H9 (cell line): ENCODE measurements around the gene C9. TPM values are rescaled to one million over a fixed set of nuclear protein-coding genes. Genes with fewer than 3 reads are reported as not detected.

Experiments
- DNase-seq: peaks from one replicate; pipeline ENCODE4 v3.0.0-alpha.2; 2017
- H2AFZ ChIP-seq: one replicate; pipeline ENCODE4 v1.6.1; 2013; ENCODE audit warnings: mild to moderate bottlenecking, low read length, control low read depth, moderate library complexity
- H2AK5ac ChIP-seq: 2 replicates; pipeline ENCODE4 v1.6.1; 2013; ENCODE audit warnings: low read length, control low read depth, mixed read lengths; ENCODE audit not compliant: insufficient read length
- H2BK120ac ChIP-seq: one replicate; pipeline ENCODE4 v1.6.1; 2013; ENCODE audit warnings: low read depth, mild to moderate bottlenecking, low read length, control low read depth, inconsistent platforms; ENCODE audit not compliant: poor library complexity, severe bottlenecking
- H2BK12ac ChIP-seq: 2 replicates; pipeline ENCODE4 v1.6.1; 2013; ENCODE audit warnings: low read length, control low read depth, mixed read lengths, low read depth; ENCODE audit not compliant: insufficient read length
- H2BK15ac ChIP-seq: 2 replicates; pipeline ENCODE4 v1.6.1; 2013; ENCODE audit warnings: low read depth, low read length, control low read depth
- H2BK20ac ChIP-seq: one replicate; pipeline ENCODE4 v1.6.1; 2013; ENCODE audit warnings: low read depth, mild to moderate bottlenecking, low read length, control low read depth, inconsistent platforms; ENCODE audit not compliant: poor library complexity, severe bottlenecking
- H2BK5ac ChIP-seq: 2 replicates; pipeline ENCODE4 v1.6.1; 2013; ENCODE audit warnings: low read length, control low read depth, mixed read lengths; ENCODE audit not compliant: insufficient read length
- H3K14ac ChIP-seq: 2 replicates; pipeline ENCODE4 v1.6.1; 2013; ENCODE audit warnings: low read length, control low read depth; ENCODE audit not compliant: insufficient read depth
- H3K18ac ChIP-seq: 2 replicates; pipeline ENCODE4 v1.6.1; 2013; ENCODE audit warnings: low read depth, mild to moderate bottlenecking, mixed read lengths, low read length, control low read depth; ENCODE audit not compliant: insufficient read length
- H3K23ac ChIP-seq: 2 replicates; pipeline ENCODE4 v1.6.1; 2013; ENCODE audit warnings: low read length, control low read depth, mixed read lengths, low read depth; ENCODE audit not compliant: insufficient read length
- H3K23me2 ChIP-seq: 2 replicates; pipeline ENCODE4 v1.6.1; 2013; ENCODE audit warnings: low read depth, mild to moderate bottlenecking, mixed read lengths, low read length, control low read depth; ENCODE audit not compliant: insufficient read length, poor library complexity, severe bottlenecking
- H3K27ac ChIP-seq: 2 replicates; pipeline ENCODE4 v1.5.1; 2013; ENCODE audit warnings: low read length, control low read depth, mixed read lengths, low read depth; ENCODE audit not compliant: insufficient read length
- H3K27me3 ChIP-seq: 2 replicates; pipeline ENCODE4 v1.6.1; 2013; ENCODE audit warnings: low read length, control low read depth, inconsistent platforms; ENCODE audit not compliant: insufficient read depth
- H3K4ac ChIP-seq: 2 replicates; pipeline ENCODE4 v1.6.1; 2013; ENCODE audit warnings: low read depth, mild to moderate bottlenecking, control low read depth, inconsistent platforms, low read length, moderate library complexity
- H3K4me1 ChIP-seq: 2 replicates; pipeline ENCODE4 v1.6.1; 2013; ENCODE audit warnings: low read length, control low read depth, inconsistent platforms; ENCODE audit not compliant: insufficient read depth
- H3K4me2 ChIP-seq: 2 replicates; pipeline ENCODE4 v1.6.1; 2013; ENCODE audit warnings: low read length, control low read depth, mixed read lengths; ENCODE audit not compliant: insufficient read length, insufficient read depth
- H3K56ac ChIP-seq: 2 replicates; pipeline ENCODE4 v1.6.1; 2013; ENCODE audit warnings: low read depth, mild to moderate bottlenecking, mixed read lengths, low read length, control low read depth; ENCODE audit not compliant: insufficient read length
- H3K79me1 ChIP-seq: 2 replicates; pipeline ENCODE4 v1.6.1; 2013; ENCODE audit warnings: low read depth, mild to moderate bottlenecking, moderate library complexity, low read length, control low read depth, inconsistent platforms; ENCODE audit not compliant: insufficient read depth, poor library complexity, severe bottlenecking
- H3K79me2 ChIP-seq: 2 replicates; pipeline ENCODE4 v1.6.1; 2013; ENCODE audit warnings: low read length, control low read depth, inconsistent platforms; ENCODE audit not compliant: insufficient read depth
- H3K9ac ChIP-seq: 2 replicates; pipeline ENCODE4 v1.6.1; 2013; ENCODE audit warnings: low read length, control low read depth, mixed read lengths; ENCODE audit not compliant: insufficient read length; ENCODE audit errors: extremely low read depth
- H3K9me3 ChIP-seq: one replicate; pipeline ENCODE4 v1.6.1; 2013; ENCODE audit warnings: low read depth, low read length, inconsistent platforms; ENCODE audit not compliant: control insufficient read depth
- H3T11ph ChIP-seq: one replicate; pipeline ENCODE4 v1.6.1; 2013; ENCODE audit warnings: mild to moderate bottlenecking, low read length, control low read depth, inconsistent platforms
- H4K20me1 ChIP-seq: one replicate; pipeline ENCODE4 v1.6.1; 2013; ENCODE audit not compliant: control insufficient read depth, insufficient read length, insufficient read depth
- H4K5ac ChIP-seq: 2 replicates; pipeline ENCODE4 v1.6.1; 2013; ENCODE audit warnings: low read depth, mild to moderate bottlenecking, mixed read lengths, low read length, control low read depth; ENCODE audit not compliant: insufficient read length
- H4K8ac ChIP-seq: replicated peaks from 2 replicates; pipeline ENCODE4 v1.6.1; 2013; ENCODE audit warnings: low read length, control low read depth, mixed read lengths, low read depth; ENCODE audit not compliant: insufficient read length
- H4K91ac ChIP-seq: 2 replicates; pipeline ENCODE4 v1.6.1; 2013; ENCODE audit warnings: low read depth, mild to moderate bottlenecking, moderate library complexity, mixed read lengths, low read length, control low read depth; ENCODE audit not compliant: insufficient read length
- H3K27ac Mint-ChIP-seq, 3 experiments: 2 replicates in 2 of 3; 3 replicates in 1 of 3; pipeline ENCODE4 v1.8.0; 2020 to 2021; ENCODE audit warnings: mixed read lengths in 3 of 3, mild to moderate bottlenecking in 1 of 3, moderate library complexity in 1 of 3
- H3K27me3 Mint-ChIP-seq: 2 replicates; pipeline ENCODE4 v1.8.0; 2021; ENCODE audit warnings: low read depth, mild to moderate bottlenecking, moderate library complexity, mixed read lengths
- H3K36me3 Mint-ChIP-seq, 3 experiments: 2 replicates in 2 of 3; 3 replicates in 1 of 3; pipeline ENCODE4 v1.8.0; 2020 to 2021; ENCODE audit warnings: low read depth in 3 of 3, mixed read lengths in 3 of 3; ENCODE audit not compliant: insufficient read depth in 1 of 3
- H3K4me1 Mint-ChIP-seq, 2 experiments: 2 replicates each; pipeline ENCODE4 v1.8.0; 2020; ENCODE audit warnings: mixed read lengths in 2 of 2
- H3K4me3 Mint-ChIP-seq, 2 experiments: 2 replicates in 1 of 2; 3 replicates in 1 of 2; pipeline ENCODE4 v1.8.0; 2020 to 2021; ENCODE audit warnings: mild to moderate bottlenecking in 2 of 2, mixed read lengths in 2 of 2, moderate library complexity in 1 of 2
- H3K9me3 Mint-ChIP-seq, 2 experiments: 2 replicates in 1 of 2; 3 replicates in 1 of 2; pipeline ENCODE4 v1.8.0; 2020; ENCODE audit warnings: mild to moderate bottlenecking in 2 of 2, mixed read lengths in 2 of 2, moderate library complexity in 1 of 2
- WGBS: extraction: QIAGEN DNeasy Blood & Tissue Kit; methylation state at CpG from one replicate; pipeline ENCODE4 v1.1.7; 2013; ENCODE audit warnings: missing lambda C conversion rate, low lambda C conversion rate, mixed read lengths; ENCODE audit not compliant: insufficient read length; ENCODE audit errors: extremely low coverage; 5-methylcytosine and 5-hydroxymethylcytosine counted together
- total RNA-seq: library from RNA; stranded (reverse); gene quantifications from 2 replicates; pipeline ENCODE4 v1.2.1, GENCODE V29; 2021
- TF ChIP-seq, protein P1 (sequence below): fragments of 200-600 bp; sonication (generic); conservative IDR thresholded peaks from 3 replicates; pipeline ENCODE4 v1.8.0; 2021; ENCODE audit warnings: antibody characterized with exemption, mild to moderate bottlenecking

C9 gene
- total RNA-seq, 1 experiment from 2014 or later, result not detected

- Mint-ChIP-seq H3K27me3 (no peaks in the 10 kb centered on the region; the same call in 1 of the 2 replicates), H3K4me1 (no peaks in the 10 kb centered on the region), H3K27ac (no peak overlapping the region), H3K36me3 (no peaks in the 10 kb centered on the region), H3K9me3 (no peaks in the 10 kb centered on the region), H3K4me3 (no peak overlapping the region)
- no peak overlapping the region for H4K8ac ChIP-seq
- H2BK5ac ChIP-seq, result no peak overlapping the region
- no peak overlapping the region for H2BK20ac ChIP-seq
- no peak overlapping the region for H4K91ac ChIP-seq
- no peaks in the 10 kb centered on the region for H3K4me1 ChIP-seq
- no peaks in the 10 kb centered on the region for H3K27me3 ChIP-seq
- no peaks in the 10 kb centered on the region for H3K23me2 ChIP-seq
- H3K23ac ChIP-seq, result no peak overlapping the region
- no peak overlapping the region for H3K18ac ChIP-seq
- no peak overlapping the region for H3K14ac ChIP-seq
- no peak overlapping the region for H3T11ph ChIP-seq
- no peak overlapping the region for H2BK12ac ChIP-seq
- H3K27ac ChIP-seq, result no peak overlapping the region
- no peaks in the 10 kb centered on the region for H4K20me1 ChIP-seq
- no peak overlapping the region for H2BK120ac ChIP-seq
- no peak overlapping the region for H3K9ac ChIP-seq
- H3K4ac ChIP-seq, result no peak overlapping the region
- H3K9me3 ChIP-seq, result no peaks in the 10 kb centered on the region
- H3K56ac ChIP-seq, result no peak overlapping the region
- H3K79me1 ChIP-seq, result no peaks in the 10 kb centered on the region
- no CpG with 5 or more reads among the region's 3 CpGs for WGBS
- no peak overlapping the region for H2AK5ac ChIP-seq
- DNase-seq, result no peak
- no peak overlapping the region for H3K4me2 ChIP-seq
- no peak overlapping the region for H4K5ac ChIP-seq
- no peak overlapping the region for H2AFZ ChIP-seq
- H3K79me2 ChIP-seq, result no peaks in the 10 kb centered on the region
- TF ChIP-seq, protein P1, sequence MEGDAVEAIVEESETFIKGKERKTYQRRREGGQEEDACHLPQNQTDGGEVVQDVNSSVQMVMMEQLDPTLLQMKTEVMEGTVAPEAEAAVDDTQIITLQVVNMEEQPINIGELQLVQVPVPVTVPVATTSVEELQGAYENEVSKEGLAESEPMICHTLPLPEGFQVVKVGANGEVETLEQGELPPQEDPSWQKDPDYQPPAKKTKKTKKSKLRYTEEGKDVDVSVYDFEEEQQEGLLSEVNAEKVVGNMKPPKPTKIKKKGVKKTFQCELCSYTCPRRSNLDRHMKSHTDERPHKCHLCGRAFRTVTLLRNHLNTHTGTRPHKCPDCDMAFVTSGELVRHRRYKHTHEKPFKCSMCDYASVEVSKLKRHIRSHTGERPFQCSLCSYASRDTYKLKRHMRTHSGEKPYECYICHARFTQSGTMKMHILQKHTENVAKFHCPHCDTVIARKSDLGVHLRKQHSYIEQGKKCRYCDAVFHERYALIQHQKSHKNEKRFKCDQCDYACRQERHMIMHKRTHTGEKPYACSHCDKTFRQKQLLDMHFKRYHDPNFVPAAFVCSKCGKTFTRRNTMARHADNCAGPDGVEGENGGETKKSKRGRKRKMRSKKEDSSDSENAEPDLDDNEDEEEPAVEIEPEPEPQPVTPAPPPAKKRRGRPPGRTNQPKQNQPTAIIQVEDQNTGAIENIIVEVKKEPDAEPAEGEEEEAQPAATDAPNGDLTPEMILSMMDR, result no peak
- H2BK15ac ChIP-seq, result no peak overlapping the region
Observed at GRCh38 chr5:39323542-39323941, 40.8 kb downstream of the C9 start.
